HS-27A (cell line): ENCODE data around the gene RNF5.
A peak's percentile ranks its signal among the peaks of the same experiment; 100 is the strongest.
"Not testable (repeated sequence)": the region's sequence is repeated elsewhere in the genome, so short reads cannot be mapped to it uniquely, and the experiment has no call there.

ENCODE experiments used
- DNase-seq: peaks from one replicate; pipeline ENCODE4 v3.0.0-alpha.2; 2012; ENCODE audit warnings: low read depth, missing footprints

Gene RNF5, protein sequence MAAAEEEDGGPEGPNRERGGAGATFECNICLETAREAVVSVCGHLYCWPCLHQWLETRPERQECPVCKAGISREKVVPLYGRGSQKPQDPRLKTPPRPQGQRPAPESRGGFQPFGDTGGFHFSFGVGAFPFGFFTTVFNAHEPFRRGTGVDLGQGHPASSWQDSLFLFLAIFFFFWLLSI

DNA sequence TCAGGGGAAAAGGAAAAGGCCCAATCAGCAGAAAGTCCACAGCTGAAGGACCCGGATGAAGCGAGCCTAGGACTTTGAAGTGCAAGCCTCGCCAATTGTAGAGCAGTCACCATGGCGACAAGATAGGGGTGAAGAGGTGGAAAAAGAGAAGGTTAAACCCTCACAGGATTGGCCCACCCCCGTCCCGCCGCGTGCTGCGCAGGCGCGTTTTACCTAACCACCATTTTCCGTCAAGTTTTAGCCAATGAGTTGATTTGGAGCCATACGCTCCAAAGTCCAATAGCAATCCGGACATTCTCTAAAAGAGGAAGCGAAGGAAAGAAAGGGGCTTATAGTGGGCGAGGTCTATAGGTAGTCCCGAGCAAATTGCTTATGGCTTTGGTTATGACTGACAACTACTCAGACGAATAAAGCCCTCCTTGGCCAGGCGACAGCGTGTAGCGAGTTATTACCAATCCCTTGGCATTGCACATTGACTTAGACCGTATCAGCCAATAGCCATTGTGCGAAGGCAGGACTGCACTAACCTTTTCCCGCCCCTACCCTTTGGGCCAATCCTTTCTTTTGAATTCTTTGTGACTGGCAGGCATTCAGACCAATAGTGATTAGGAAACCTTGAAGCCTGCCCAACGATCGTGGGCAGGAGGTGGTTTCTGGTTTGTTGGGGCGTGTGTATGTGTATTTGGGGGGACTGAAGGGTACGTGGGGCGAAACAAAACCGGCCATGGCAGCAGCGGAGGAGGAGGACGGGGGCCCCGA is at the start of gene RNF5:
Gene RNF5, plus strand, starts transcription at position 618 of the 759 bp plus-strand sequence. Its CDS starts 107 bp downstream, at position 725.
- DNase-seq = peak; percentile 100

DNA sequence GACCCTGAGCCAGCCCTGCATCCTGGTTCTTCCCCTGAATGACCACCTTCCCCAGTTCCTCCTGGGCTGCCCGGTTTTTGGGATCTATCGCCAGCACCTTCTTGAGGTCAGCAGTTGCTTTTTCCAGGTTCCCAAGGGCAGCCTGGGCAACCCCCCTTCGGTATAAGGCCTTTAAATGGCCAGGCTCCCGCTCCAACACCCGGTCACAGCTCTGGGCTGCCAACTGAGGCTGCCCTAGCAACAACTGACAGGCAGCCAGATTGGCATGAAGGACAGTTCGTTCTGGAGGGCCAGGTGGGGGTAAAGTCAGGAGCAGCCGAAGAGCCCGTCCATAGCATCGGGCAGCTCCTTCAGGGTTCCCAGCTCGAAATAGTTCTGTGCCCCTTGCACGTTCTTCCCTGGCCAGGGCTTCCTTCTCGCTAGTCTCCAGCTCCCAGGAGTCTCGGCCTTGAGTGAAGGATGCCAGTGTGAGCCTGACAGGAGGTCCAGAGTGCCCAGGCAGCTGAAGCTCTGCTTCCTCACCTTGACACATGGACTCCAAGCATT is 49.4 kb upstream of the RNF5 start:
- no peak for DNase-seq

DNA sequence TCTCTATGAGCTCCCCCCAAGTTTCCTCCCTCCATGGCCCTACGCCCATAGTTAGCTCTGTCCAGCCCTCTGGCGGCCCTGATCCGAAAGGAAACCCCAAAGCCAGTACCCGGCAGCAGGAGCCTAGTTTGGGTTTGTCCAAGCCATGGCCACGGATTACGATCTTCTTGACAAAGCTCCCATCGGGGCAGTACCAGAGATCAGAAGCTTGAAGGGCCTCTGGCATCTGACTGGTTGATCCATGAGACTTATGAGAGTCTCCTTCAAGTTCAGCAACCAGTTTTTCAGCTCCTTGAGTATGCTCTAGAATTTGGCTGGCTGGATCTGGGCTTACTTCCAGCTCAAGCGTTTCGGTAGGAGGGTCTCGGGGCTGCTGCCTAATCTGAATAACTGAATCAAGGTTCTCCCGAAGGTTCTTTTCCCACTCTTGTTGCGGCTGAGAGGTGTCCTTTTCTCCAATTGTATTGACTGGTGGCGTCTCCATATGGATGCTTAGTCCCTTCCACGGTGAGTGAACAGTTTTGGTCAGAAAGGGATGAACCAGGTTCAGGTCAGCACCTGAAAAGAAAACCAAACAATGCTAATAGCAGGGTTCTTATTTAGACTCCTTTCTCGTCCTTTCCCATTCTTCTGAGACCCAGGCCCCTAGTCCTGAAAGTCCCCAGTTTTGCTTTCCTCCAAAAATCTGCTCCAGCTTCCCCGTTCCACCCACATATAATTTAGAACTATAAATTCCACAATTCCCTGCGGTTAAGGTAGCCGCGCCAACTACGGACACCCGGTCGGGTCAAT is 48.7 kb upstream of the RNF5 start:
- no peak for DNase-seq

DNA sequence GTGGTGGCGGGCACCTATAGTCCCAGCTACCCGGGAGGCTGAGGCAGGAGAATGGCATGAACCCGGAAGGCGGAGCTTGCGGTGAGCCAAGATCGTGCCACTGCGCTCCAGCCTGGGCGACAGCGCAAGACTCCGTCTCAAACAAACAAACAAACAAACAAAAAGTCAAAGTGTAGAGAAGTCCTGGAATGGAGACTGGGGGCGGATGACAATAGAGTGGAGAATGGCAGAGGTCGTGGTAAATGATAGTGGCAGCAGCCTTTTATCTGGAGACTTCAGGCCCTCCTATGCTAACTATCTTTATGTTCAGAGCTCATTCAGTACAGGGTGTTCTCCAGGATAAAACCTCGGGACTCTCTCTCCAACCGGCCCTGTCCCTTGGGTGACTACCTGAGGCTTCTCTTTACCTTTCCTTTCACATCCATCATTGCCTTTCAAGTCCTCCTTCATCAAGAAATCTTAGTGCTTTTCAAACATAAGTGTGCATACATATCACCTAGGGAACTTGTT is 46.7 kb upstream of the RNF5 start:
- no peak for DNase-seq

DNA sequence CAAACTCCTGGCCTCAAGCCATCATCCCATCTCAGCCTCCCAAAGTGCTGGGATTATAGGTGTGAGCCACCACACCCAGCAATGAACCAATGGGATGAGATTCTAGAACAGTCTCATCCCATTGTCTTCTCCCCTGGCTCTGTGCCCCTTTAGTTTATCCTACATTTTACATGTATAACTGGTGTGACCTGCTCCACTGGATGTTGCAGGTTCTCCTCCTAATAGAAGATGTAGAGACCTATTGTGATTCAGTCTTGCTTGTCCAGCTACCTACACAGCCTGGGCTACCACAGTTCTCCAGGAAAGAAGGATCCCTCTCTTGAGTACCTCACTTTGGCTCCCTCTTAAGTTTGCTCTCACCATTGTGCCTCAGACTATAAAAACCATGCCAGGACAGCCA is 46.1 kb upstream of the RNF5 start:
- DNase-seq = no peak

DNA sequence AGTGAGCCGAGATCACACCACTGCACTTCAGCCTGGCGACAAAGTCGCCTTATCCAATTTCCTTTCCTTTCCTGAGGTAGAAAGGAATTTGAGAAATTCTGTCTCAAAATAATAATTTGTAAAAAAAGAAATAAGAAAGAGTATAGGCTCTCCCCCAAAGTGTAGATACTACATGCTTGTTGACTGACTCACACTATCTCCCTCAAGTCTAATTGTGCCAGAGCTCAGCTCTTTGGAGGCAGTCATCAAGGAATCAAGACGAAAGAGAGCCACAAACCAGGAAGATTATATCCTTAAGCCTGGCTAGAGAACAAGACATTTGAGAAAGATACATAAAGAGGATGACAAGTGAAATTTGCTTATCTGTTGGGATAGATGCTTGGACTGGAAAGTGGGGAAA is 44.4 kb upstream of the RNF5 start:
- no peak for DNase-seq

DNA sequence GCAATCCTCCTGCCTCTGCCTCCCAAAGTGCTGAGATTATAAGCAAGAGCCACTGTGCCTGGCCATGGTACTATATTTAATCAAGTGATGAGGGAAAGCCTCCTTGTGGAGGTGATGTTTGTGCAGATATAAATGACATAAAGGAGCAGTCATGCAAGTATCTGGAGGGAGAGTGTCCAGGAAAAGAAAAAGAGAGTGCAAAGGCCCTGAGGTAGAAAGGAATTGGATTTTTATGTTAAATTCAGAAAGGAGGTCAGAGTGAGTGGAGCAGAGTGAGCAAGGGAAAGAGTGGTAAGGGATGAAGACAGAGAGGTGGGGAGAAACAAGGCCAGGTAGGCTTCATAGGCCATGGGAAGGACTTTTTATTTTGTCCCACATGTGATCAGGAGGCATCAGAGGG is 40.8 kb upstream of the RNF5 start:
- no peak for DNase-seq

DNA sequence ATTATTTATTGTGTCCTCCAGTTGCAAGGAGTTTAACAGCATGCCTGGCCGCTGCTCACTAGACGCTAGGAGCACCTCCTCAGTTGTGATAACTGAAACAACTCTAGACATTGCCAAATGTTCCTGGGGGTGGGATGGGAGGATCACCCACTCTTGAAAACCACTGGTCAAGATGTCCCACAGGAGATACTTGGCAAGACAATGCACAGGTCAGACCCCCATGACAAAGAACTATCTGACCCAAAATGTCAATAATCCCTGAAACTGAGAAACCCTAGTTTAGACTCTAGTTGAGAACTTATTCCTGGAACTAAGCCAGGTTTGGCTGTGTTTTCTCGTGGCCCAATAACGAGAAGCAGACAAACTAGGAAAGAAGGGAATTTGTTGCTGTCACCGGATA is 38.6 kb upstream of the RNF5 start:
- DNase-seq = no peak

DNA sequence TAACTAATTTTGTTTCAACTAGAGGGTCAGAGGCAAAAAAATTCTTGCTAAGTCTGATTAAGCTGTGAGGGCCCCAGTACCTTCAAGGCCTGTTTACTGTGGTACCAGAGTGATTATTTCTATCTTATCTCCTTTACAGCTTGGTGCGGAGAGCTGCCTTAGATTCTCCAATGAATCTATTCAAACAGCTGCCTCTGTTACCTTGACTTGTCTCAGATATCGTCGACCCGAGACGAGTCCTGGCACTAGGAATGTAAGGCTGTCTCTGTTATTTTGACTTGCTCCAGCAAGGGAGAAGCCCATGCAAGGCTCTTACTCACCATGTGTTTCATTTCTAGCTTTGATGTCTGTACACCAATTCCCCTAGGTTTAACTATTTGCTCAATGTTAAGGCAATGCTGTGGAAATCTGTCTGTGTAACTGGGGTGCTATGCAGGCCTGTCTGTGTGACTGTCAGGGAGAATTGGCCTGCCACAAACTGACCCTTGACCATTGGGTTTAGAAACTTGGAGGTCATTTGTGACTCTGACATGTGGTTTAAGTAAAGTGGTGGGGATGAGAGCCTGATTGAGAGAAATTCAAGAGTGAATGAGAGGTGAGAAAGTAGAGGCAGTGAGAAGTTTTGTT is 37.7 kb upstream of the RNF5 start:
- no peak for DNase-seq

DNA sequence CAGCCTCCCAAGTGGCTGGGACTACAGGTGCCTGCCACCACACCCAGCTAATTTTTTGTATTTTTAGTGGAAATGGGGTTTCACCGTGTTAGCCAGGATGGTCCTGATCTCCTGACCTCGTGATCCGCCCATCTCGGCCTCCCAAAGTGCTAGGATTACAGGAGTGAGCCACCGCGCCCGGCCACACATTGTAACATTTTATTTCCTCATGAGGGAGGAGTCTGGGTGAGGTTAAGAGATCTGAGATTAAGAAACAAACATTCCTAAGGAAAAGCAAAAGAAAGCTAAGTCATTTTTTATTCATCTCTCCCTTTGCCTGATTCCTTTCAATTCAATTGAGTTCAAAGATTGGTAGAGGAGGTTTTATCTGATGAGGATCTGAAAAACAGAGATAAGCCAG is 34.0 kb upstream of the RNF5 start:
- DNase-seq = not testable (repeated sequence)

DNA sequence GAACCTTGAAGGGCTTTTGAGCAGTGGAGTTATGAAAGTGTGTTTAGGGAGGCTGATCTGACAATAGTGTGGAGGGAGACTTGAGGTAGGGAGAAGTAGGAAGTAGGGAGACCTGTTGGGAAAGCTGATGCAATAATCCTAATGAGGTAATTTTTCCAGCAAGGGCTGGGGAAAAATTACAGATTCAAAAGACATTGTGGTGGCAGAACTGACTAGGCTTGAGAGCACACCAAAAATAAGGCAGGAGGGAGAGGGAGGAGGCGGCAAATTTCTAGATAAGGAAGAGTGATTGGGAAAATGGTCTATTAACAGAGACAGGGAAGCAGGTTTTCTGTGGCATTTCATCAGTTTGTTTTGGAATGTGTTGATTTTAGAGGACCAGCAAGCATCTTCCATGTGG is 31.9 kb upstream of the RNF5 start:
- DNase-seq = no peak

DNA sequence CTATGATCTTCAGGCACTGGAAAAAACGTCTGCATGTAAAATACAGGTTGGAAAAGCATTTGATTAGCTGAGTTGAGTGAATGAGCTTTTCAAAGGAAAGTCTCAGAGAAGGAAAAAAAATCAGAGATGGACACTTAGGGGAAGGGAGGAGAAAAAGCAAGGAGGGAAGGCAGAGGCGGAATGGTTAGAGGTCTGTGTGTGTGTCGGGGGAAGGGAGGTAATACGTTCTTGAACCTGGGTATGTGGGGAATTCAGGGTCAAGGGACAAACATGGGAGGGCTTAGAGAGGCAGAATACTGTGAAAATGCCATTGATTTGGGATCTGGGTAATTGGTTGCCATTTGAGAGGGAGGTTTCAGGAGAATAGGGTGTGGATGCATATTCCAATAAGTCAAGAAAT is 31.5 kb upstream of the RNF5 start:
- DNase-seq = no peak

DNA sequence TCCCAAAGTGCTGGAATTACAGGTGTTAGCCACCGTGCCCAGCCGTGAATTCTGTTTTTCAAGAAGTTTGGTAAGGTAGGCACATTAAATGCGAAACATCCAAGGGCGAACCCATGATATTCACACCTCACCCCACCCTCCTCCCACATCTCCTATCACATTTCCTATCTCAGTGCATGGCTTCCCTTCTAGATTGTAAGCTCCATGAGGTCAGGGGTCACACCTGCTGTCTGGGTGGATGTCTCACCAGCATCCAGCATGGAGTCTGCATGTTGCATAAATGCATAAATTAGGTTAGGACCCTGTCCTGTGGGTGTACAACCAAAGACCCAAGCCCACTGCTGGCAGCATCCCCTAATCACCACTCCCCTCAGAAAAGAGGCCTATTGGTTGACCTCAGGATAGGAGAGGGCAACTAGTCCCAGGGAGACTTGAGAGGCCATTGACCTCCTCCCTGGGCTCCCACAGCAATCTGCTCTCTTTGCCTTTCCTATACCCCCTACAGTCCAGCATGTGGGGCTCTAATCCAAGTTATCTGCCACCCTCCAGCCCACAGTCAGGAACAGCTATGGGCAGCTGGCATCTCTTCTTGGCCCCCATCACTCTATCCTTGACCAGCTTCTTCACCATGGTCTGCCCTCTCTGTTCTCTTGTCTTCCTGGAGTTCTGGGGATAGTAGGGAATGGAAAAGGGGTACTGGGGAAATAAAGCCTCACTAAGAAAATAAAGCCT is 30.6 kb upstream of the RNF5 start:
- no peak for DNase-seq

DNA sequence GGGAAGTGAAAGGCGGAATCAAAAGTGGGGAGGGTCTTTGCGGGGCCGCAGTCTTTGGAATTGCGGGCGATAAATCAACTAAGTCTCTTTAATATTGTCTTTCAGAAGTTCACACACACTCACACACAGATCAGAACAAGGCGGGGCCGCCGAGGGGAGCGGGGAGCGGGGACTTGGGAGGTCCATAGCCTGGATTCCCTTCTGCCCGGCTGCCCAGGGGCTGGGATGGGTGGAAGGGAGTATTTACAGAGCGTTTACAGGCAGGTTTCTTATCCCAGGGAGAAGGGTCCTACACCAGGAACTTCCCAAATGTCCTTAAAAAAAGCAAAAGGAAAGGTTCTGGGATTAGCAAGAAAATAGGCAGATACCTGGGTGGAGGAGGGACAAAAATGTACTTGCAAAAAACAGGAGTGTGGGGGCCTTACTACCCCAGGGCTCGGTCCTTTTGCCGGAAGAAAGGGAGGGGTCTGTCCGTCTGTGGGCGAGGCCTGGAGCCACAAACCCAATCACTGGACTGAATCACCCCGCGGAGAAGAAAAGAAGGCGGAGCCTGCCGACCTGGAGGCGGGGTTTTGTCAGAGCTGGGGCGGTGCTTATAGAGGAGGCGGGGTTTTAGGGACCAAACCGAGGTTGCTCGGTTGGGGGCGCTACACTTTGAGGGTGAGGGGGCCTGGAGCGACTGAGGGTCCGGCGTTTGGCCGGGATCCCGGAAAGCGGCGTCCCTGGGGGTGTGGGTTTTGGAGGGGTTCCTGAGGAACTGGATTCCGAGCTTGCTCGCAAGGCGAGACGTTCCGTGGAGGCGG is 29.7 kb upstream of the RNF5 start:
- DNase-seq = no peak

DNA sequence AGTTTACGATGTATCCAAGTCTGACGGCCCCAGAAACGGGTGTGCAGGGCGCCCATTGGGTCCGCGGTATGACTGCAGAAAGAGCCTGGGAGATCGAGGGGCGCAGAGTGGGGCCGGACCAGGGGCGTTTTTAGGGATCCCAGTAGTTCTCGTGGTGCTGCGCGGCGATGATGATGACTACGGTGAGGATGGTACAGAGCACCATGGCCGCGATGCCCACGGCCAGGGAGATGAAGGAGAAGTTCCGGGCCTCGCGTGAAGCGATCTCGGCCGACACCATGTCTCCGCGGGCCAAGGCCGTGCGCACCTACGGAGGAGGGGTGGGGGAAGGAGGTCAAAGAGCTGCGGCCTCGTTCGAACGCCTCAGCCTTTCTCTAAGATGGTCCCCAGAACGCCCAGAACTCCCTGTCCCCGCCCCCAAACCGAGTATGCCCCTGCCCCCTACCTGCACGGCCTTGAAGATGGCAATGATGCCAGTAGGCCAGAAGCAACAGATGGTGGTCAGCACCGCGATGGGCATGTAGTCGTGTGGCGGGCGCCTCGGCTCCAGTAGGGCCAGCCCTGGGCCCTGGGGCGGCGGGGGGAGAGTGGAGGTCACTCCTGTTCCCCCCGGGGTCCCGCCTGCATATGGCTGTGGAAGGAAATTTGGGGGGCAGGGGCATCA is 29.0 kb upstream of the RNF5 start:
- no peak for DNase-seq

DNA sequence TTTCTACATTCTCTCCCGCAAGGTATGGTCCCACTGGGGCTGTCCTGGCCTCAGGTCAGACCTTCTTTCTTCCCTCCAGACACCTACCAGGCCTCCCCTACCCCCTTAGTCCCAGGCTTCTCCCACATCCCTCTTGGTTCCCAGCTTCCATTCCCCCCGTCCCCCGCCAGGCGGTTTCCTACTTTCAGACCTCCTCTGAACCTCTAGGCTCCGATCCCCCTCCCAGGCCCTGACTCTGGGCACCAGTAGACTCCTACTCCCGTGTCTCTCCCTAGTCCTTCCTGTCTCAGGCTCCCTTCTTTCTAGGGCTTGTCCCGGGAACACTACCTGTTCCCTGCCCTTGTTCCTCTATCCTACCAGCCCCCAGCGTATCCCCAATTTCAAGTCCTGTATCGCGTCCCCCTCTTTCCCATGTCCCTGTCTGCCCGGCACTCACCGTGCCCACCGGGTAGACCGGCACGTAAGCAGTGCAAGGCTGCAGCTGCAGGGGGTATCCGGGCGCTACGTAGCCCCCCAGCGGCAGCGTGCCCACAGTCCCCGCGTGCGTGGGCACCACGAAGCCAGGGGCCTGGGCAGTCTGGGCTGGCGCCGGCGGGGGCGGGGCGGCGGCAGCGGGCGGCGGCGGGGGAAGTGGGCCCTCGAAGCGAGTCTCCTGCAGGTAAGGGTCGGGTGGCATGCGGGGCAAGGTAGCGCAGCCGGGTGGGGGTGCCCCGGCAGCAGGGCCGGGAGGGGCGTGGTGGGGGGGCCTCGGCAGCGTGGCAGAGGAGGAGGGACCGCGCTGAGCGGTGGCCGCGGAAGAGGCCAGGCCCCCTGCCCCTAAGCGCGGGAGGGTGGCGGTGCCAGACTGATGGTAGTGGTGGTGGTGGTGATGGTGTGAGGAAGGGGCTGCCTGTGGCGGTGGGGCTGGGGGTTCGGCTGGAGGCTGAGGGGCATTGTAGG is 28.0 kb upstream of the RNF5 start:
- DNase-seq = no peak

DNA sequence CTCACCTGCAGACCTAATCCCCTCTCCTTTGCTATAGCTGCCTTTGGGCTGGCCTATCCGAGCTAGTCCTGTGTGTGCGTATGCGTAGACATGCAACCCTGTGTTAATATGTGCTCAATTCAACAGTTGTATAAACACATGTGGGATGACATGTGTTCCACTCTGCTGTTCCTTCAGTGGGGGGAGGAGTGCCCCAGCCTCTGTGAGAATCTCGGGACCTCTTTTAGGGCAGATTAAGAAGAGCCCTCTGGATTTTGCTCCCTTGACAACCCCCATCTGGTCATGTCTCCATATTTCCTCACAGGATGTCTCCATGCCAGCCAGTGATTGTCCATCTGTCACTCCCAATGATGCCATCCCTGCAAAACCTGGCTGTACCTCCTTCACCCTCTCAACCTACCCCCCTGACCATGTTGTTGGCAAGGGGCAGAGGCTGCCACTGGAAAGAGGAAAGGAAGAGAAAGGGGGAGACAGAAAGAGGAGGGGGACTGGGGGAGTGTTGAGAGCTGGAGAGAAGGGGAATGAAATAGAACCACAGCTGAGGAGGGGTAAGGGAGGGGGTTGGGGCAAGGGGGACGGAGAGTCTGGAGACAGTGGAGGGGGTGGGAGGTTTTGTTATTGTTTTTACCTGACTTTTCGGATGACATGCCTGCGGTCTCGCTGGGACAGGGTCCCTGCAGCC is 26.9 kb upstream of the RNF5 start:
- no peak for DNase-seq
